8988T (cell line): ENCODE data around the gene DENND6B.
"Not testable (repeated sequence)": the region's sequence is repeated elsewhere in the genome, so short reads cannot be mapped to it uniquely, and the experiment has no call there.

Experiments
- DNase-seq: peaks from one replicate; pipeline ENCODE4 v3.0.0; 2011

DENND6B gene

DNA sequence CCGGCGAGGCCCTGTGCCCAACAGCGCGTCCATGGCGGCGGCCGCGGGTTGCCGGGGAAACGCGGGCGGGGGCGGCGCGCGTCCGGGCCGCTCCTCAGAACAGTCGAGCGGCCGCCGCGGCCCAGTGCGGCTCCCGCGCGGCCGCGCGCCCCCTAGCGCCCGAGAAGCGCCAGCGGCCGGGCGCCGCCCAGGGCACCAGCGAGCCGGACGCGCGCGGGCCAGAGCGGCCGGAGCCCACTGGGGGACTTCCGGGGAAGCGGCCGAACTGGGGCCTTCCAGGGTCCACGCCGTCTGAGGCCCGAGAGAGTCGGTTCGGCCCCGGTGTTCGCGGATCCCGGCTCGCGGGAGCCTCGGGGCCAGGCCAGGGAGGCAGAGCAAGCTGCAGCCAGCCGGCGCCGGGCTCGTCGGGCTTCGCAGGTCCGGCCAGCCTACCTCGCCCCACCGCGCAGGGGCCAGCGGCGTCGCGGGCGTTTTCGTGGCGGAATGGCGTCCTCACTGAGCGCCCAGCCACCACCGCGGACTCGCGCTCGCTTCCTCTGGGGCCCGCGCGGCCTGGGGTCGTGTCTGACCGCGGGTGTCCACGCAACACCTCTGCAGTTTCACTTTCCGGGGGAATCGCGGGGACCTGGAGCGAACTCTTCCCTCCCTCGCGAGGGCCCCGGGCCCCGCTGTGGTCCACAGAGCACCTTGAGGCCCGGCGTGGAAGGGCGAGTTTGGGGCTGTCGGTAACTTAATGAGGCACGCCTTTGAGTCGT is at the start of gene DENND6B:
Gene DENND6B, minus strand, starts transcription at position 57 of the 755 bp plus-strand sequence. Its CDS starts 24 bp downstream, at position 33.
- DNase-seq, result peak; percentile 74

GRCh38 chr22:50376085-50376651 is 49.4 kb upstream of the DENND6B start:
- no peak for DNase-seq

GRCh38 chr22:50371101-50371648 is 44.4 kb upstream of the DENND6B start:
- DNase-seq, result no peak

DNA sequence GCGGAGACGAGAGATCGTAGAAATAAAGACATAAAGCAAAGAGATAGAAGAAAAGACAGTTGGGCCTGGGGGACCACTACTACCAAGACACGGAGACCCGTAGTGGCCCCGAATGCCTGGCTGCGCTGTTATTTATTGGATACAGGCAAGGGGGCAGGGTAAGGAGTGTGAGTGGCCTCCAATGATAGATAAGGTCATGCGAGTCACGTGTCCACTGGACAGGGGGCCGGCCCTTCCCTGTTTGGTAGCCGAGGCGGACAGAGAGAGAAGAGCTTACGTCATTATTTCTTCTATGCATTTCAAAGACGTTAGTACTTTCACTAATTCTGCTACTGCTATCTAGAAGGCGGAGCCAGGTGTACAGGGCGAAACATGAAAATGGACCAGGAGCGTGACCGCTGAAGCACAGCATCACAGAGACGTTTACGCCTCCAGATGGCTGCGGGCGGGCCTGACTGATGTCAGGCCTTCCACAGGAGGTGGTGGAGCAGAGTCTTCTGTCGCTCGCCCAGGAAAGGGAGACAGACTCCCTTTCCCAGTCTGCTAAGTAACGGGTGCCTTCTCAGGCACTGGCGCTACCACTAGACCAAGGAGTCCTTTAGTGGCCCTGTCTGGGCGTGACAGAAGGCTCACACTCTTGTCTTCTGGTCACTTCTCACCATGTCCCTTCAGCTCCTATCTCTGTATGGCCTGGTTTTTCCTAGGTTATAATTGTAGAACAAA is 41.1 kb upstream of the DENND6B start:
- DNase-seq, result no peak

- not testable (repeated sequence) for DNase-seq
Measured at GRCh38 chr22:50363803-50364194, 37.0 kb upstream of the DENND6B start.

DNA sequence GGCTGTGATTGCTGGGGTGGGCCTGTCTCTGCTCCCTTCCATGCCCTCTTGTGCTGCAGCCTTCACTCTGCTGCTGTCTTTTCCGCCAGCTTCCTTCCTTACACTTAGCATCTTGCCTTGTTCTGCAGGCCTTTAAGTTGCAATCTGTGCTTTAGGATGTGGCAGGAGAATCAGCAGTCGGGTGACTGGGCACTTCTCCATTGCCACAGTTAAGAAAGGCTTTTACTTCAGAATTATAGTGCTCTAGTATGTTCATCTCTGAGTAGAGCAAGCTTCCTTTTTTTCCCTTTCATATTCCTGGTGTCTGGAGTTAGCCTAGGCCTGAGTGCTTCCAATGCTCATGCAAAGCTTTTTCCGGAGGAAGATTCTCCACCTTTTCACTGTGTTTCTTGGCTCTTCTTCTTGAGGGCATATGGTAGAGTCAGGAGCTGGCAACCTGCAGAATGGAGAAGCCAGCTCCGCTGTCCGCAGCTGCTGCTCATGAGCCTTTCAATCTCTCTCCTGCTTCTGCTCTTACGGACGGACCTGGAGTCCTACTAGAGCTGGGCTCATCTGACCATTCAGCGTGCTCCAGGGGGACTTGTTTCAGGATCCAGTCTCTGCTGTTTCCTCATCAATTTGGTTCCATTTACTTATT is 36.5 kb upstream of the DENND6B start:
- DNase-seq, result no peak

DNA sequence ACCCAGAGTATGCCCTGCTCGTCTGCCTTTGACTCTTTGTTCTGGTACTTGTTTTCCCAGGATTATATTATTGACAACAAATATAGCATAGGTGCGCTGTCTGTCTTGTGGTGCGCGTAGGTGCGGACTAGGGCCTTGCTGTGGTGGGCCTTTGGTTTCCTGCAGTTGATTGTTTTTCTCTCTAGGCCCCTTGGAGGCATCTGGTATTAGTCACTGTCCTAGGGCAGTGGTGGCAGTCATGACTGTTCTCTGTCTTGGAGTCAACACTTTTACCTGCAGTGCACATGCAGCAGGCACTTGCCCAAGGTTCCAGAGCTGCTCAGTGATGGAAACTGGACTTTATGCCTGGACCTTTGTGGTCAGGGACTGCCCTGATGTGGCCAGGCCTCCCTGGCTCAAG is 34.9 kb upstream of the DENND6B start:
- DNase-seq, result no peak

GRCh38 chr22:50361222-50361621 is 34.4 kb upstream of the DENND6B start:
- DNase-seq, result no peak

- no peak for DNase-seq
Measured at GRCh38 chr22:50360578-50360977, 33.8 kb upstream of the DENND6B start.

GRCh38 chr22:50357756-50358155 is 30.9 kb upstream of the DENND6B start:
- no peak for DNase-seq

- DNase-seq, result no peak
Measured at GRCh38 chr22:50357222-50357621, 30.4 kb upstream of the DENND6B start.

GRCh38 chr22:50356186-50356585 is 29.4 kb upstream of the DENND6B start:
- DNase-seq, result no peak

- no peak for DNase-seq
Measured at GRCh38 chr22:50348058-50348457, 21.2 kb upstream of the DENND6B start.

GRCh38 chr22:50347157-50347556 is 20.3 kb upstream of the DENND6B start:
- no peak for DNase-seq

DNA sequence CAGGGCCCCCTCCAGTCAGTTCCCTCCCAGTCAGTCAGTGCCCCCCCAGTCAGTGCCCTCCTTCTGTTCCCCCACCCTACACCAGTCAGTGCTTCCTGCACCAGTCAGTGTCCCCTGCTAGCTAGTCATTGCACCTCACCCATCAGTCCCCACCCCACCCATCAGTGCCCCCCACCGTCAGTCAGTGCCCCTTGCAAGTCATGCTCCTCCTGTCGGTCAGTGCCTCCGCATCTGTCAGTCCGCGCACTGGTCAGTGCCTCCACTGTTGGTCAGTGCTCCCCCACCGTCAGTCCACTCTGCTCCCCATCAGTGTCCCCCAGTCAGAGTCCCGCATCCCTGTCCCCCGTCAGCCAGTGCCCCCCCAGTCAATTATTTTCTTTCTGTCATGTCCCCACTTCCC is 19.7 kb upstream of the DENND6B start:
- DNase-seq, result no peak

DNA sequence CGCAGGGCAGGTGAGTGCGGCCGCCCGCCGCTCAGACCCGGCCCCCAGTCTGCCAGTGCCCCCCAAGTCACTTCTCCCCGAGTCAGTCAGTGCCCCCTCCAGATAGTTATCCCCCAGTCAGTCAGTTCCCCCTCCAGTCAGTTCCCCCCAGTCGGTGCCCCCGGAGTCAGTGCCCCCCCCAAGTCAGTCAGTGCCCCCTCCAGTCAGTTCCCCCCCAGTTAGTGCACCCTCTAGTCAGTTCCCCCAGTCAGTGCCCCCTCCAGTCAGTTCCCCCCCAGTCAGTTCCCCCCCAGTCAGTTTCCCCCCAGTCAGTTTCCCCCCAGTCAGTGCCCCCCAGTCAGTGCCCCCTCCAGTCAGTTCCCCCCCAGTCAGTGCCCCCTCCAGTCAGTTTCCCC is 16.7 kb upstream of the DENND6B start:
- DNase-seq, result no peak

DNA sequence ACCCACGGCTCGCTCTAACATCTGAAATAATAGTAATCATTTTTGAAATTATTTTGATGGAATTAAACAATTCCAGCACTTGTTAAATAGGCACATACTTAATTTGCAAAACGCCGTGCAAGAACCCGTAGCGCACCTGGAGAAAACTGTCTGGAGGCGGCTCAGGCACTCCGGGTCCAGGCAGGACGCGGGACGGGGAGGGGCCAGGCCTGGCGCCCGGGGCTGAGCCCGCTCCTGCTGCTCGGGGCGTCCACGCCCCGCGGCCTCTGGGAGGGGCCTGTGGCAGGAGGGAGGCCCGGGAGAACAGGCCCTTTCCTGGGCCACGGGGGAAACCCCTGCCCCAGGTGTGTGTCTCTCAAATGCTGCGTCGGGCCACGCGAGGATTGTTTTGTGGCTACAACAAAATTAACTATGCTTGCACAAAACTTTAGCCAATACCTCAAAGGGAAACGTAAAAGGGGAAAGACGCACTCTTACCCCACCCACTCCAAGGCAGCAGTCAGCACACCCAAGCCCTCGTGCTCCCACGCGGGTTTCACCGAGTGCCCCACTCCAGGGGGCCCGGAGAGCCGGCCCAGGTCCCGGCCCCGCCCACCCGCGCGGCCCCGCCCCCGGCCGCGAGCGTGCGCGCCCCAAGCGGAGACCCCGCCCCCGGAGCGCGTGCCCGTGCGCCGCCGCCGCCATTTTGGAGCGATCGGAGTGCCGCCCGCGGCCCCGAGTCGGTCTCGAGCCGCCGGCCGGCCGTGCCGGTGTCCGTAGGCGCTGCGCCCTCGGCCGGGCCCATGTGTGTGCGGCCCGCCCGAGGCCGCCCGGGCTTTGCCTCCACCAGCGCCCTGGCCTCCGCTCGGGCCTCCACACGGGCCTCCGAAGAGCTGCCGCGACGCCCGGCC is 16.1 kb upstream of the DENND6B start, which contains the start of gene PPP6R2:
Gene PPP6R2, plus strand, starts transcription at position 677 of the 890 bp plus-strand sequence. CDS start 50,582 bp downstream, outside the sequence.
- DNase-seq, result no peak

DNA sequence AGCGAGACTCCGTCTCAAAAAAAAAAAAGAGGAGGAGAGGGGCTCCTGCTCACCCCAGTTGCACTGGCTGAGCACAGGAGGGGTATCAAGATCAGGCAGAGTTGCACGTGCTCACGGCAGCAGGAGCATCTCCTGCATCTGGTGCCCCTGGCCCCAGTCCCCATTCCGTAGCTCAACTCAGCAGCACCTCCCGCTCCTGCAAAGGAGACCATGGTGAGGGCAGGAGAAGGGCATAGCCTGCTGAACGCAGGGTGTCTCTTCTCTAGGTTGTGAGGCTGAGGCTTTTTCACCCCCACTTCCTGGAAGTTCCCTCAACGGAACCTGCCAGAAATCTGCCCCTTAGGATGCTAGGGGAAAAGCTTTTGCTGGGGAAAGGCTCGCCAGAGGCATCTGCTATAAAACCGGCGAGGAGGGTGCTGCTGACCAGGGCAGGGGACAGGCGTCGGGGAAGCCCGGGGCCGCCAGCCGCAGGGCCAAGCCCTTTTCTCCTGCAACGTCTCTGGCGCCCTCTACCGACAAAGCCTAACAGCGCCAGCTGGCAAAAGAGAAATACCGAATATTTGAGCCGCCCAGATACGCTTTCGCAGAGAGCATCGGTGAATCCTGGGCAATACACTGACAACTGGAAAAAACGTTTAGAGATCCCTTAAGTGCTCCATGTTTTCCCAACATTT is 15.3 kb upstream of the DENND6B start:
- no peak for DNase-seq

DNA sequence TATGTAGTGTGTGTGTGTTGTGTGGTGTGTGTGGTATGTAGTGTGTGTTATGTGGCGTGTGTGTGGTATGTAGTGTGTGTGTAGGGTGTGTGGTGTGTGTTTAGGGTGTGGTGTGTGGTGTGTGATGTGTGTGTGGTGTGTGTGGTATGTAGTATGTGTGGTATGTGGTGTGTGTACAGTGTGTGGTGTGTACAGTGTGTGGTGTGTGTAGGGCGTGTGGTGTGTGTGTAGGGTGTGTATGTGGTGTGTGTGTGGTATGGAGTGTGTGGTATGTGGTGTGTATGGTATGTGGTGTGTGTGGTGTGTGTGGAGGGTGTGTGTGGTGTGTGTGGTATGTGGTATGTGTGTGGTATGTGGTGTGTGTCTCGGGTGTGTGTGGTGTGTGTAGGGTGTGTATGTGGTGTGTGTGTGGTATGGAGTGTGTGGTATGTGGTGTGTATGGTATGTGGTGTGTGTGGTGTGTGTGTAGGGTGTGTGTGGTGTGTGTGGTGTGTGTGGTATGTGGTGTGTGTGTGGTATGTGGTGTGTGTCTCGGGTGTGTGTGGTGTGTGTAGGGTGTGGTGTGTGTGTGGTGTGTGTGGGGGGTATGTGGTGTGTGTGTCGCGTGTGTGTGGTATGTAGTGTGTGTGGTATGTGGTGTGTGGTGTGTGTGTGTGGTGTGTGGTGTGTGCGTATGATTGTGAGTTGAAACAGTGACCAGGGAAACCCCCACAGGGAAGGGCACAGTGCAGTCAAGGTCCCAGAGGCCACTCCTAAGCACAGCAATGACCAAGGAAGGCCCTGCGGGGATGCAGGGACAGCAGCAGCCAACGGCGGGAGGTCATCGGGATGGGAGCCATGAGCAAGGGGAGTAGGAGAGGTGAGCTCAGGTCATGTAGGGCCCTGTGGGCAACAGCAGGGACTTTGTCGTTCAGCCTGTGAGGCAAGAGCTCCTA is 13.4 kb upstream of the DENND6B start:
- DNase-seq, result no peak

- no peak for DNase-seq
Measured at GRCh38 chr22:50338860-50339462, 12.1 kb upstream of the DENND6B start.
